WTC11 (cell line): Measurements from ENCODE around the gene PDE8A.

Experiments
- CDX4 ChIP-seq: fragments of 250-450 bp; sonication (Bioruptor Pico); IDR thresholded peaks from 2 replicates; pipeline ENCODE4 v1.9.0; 2021; ENCODE audit warnings: moderate library complexity, mild to moderate bottlenecking, inconsistent platforms, borderline replicate concordance
- CTCF ChIP-seq: fragments of 200-600 bp; IDR thresholded peaks from 2 replicates; pipeline ENCODE4 v1.8.0; 2022; ENCODE audit warnings: antibody characterized with exemption
- IRF2 ChIP-seq: sonication (generic); formaldehyde crosslinking; IDR thresholded peaks from 2 replicates; pipeline ENCODE4 v1.8.0; 2022; ENCODE audit warnings: low read depth, missing genetic modification reagents, borderline replicate concordance
- KAT7 ChIP-seq: sonication (generic); formaldehyde crosslinking; IDR thresholded peaks from 2 replicates; pipeline ENCODE4 v1.8.1; 2023; ENCODE audit warnings: missing genetic modification reagents, mild to moderate bottlenecking, borderline replicate concordance
- MAX ChIP-seq: sonication (generic); formaldehyde crosslinking; IDR thresholded peaks from 2 replicates; pipeline ENCODE4 v1.8.0; 2022; ENCODE audit warnings: mild to moderate bottlenecking, missing genetic modification reagents
- TCF7 ChIP-seq: sonication (generic); formaldehyde crosslinking; IDR thresholded peaks from 2 replicates; pipeline ENCODE4 v1.8.0; 2022; ENCODE audit warnings: mild to moderate bottlenecking, low read depth, missing genetic modification reagents, moderate library complexity
- TEAD4 ChIP-seq: sonication (generic); formaldehyde crosslinking; IDR thresholded peaks from 2 replicates; pipeline ENCODE4 v1.8.0; 2022; ENCODE audit warnings: mild to moderate bottlenecking, missing genetic modification reagents
- ZBTB43 ChIP-seq: sonication (generic); formaldehyde crosslinking; IDR thresholded peaks from 2 replicates; pipeline ENCODE4 v1.8.1; 2023; ENCODE audit warnings: mild to moderate bottlenecking, missing genetic modification reagents
- ZNF317 ChIP-seq: sonication (generic); formaldehyde crosslinking; IDR thresholded peaks from 2 replicates; pipeline ENCODE4 v1.8.1; 2023; ENCODE audit warnings: low read depth, mild to moderate bottlenecking, moderate library complexity, missing genetic modification reagents, borderline replicate concordance
- ZNF512 ChIP-seq: sonication (generic); formaldehyde crosslinking; IDR thresholded peaks from 2 replicates; pipeline ENCODE4 v1.8.1; 2022; ENCODE audit warnings: missing genetic modification reagents, borderline replicate concordance

GRCh38 chr15:85116494-85116893, 134.8 kb downstream of the PDE8A start:
- no peak for TF ChIP-seq TEAD4
- no peak for TF ChIP-seq CTCF
- no peak for TF ChIP-seq TCF7
- no peak for TF ChIP-seq IRF2 (CRISPR knock-in tag)
- TF ChIP-seq CDX4 = no peak
- TF ChIP-seq ZNF317 (CRISPR knock-in tag) = no peak
- no peak for TF ChIP-seq ZBTB43 (CRISPR knock-in tag)
- no peak for TF ChIP-seq MAX (CRISPR knock-in tag)
- TF ChIP-seq KAT7 (CRISPR knock-in tag) = no peak
- TF ChIP-seq ZNF512 = no peak
